GM23248 (cell line): ENCODE measurements around the gene UBE3B.

Experiments
- EZH2 ChIP-seq: fragments of 200-600 bp; sonication (generic); IDR thresholded peaks from 2 replicates; pipeline ENCODE4 v1.6.1; 2018; ENCODE audit warnings: antibody characterized with exemption, mild to moderate bottlenecking; ENCODE audit not compliant: insufficient read depth, poor library complexity, severe bottlenecking
- EZH2phosphoT487 ChIP-seq: fragments of 200-600 bp; sonication (generic); IDR thresholded peaks from 2 replicates; pipeline ENCODE4 v1.6.1; 2018; ENCODE audit warnings: antibody characterized with exemption, moderate library complexity, mild to moderate bottlenecking, low read depth; ENCODE audit not compliant: insufficient read depth

- TF ChIP-seq EZH2phosphoT487 (no peak), EZH2 (no peak)
Observed at GRCh38 chr12:109533487-109533740, 56.0 kb downstream of the UBE3B start.
